ENCODE data around the gene KRTAP19-3.

The KRTAP19-3 gene

DNA sequence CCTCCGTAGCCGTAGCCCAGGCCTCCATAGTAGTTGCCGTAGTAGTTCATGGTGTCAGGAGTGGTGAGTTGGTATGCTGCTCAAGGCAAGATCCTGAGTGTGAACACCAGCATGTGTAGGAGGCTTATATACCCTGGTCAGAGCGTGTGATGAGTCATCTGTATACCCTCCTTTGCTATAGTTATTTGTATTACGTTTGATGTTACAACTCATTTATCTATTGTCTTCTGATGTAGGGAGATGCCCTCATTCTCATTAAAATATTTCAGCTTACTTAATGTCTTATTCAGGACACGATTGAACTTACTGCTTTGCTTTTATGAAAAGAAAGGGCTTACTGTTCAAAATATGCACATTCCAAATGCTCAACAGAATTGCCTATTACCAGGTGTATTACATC is 10.2 kb upstream of the KRTAP19-3 start, which contains the start of gene KRTAP19-5:
Gene KRTAP19-5 (minus strand): TSS at position 101 of the 400 bp plus-strand sequence. CDS start 51 bp downstream, at position 50.
- Histone ChIP-seq H3K4me1 (ENCODE audit: control insufficient read depth, insufficient read depth, low read depth, low read length) (no peaks in the 10 kb centered on the region), H3K18ac (ENCODE audit: low read depth in 1 of 2, low read length in 2 of 2) (no peak within 1 kb of the TSS), H3K9me3 (ENCODE audit: control insufficient read depth, low read length) (peaks cover 2% of the 10 kb centered on the region), H2AFZ (ENCODE audit: low read depth, low read length) (no peak within 1 kb of the TSS), H3K9ac (ENCODE audit: low read length) (no peak within 1 kb of the TSS), H3K79me1 (replicated peaks; ENCODE audit: low read length, poor library complexity, severe bottlenecking) (no peaks in the 10 kb centered on the region), H2AK5ac (ENCODE audit: low read length, severe bottlenecking) (no peak within 1 kb of the TSS), H3K14ac (ENCODE audit: low read length in 2 of 2) (no peak within 1 kb of the TSS), H4K91ac (ENCODE audit: low read length) (no peak within 1 kb of the TSS), H2BK15ac (ENCODE audit: low read depth, poor library complexity, severe bottlenecking) (no peak within 1 kb of the TSS), H3K23ac (ENCODE audit: low read length in 2 of 2) (no peak within 1 kb of the TSS), H3K27me3 (ENCODE audit: control insufficient read depth in 1 of 2, insufficient read depth in 1 of 2, low read length in 2 of 2) (no peaks in the 10 kb centered on the region), H4K8ac (ENCODE audit: low read length) (no peak within 1 kb of the TSS), H3K27ac (ENCODE audit: low read length, poor library complexity, severe bottlenecking) (no peak within 1 kb of the TSS), H3K4me3 (ENCODE audit: insufficient read depth in 1 of 2, low read depth in 1 of 2, low read length in 2 of 2) (no peak within 1 kb of the TSS), H3K36me3 (ENCODE audit: control insufficient read depth in 1 of 2, insufficient read depth in 2 of 2, low read depth in 1 of 2, low read length in 2 of 2) (no peaks in the 10 kb centered on the region), H3K4ac (ENCODE audit: low read depth in 1 of 2, low read length in 2 of 2) (no peak within 1 kb of the TSS), H2BK120ac (ENCODE audit: low read depth, low read length) (no peak within 1 kb of the TSS), H2BK5ac (ENCODE audit: low read depth, low read length, poor library complexity, severe bottlenecking) (no peak within 1 kb of the TSS), H3K4me2 (ENCODE audit: low read length, poor library complexity, severe bottlenecking) (no peak within 1 kb of the TSS), H2BK12ac (ENCODE audit: low read length in 2 of 2) (no peak within 1 kb of the TSS)
- DNase-seq = no peak
- 92% methylated on average over 4 of the region's 6 CpGs for WGBS

DNA sequence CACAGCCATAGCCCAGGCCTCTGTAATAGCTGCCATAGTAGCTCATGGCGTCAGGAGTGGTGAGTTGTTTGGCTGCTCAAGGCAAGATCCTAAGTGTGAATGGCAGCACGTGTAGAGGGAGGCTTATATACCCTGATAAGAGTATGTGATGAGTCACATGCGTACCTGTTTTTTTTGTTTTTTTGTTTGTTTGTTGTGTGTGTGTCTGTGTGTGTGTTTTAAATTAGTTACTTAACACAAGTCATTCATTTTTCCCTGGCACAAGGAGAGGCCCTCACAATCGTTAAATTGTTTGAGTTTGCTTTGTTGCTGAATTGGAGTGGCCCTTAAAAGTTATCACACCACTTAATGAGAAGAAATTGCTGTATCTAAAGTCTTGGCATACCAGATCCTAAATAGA is 5.3 kb upstream of the KRTAP19-3 start, which contains the start of gene KRTAP19-4:
Gene KRTAP19-4 (minus strand): TSS at position 101 of the 400 bp plus-strand sequence. CDS start 55 bp downstream, at position 46.
- Histone ChIP-seq H2BK15ac (ENCODE audit: low read depth, poor library complexity, severe bottlenecking) (no peak within 1 kb of the TSS), H2AFZ (ENCODE audit: low read depth, low read length) (no peak within 1 kb of the TSS), H2BK5ac (ENCODE audit: low read depth, low read length, poor library complexity, severe bottlenecking) (no peak within 1 kb of the TSS), H3K14ac (ENCODE audit: low read length in 2 of 2) (no peak within 1 kb of the TSS), H2BK12ac (ENCODE audit: low read length in 2 of 2) (no peak within 1 kb of the TSS), H3K9me3 (ENCODE audit: control insufficient read depth, low read length) (peaks cover 2% of the 10 kb centered on the region), H3K4me2 (ENCODE audit: low read length, poor library complexity, severe bottlenecking) (no peak within 1 kb of the TSS), H3K27me3 (ENCODE audit: control insufficient read depth in 1 of 2, insufficient read depth in 1 of 2, low read length in 2 of 2) (no peaks in the 10 kb centered on the region), H3K79me1 (replicated peaks; ENCODE audit: low read length, poor library complexity, severe bottlenecking) (no peaks in the 10 kb centered on the region), H3K9ac (ENCODE audit: low read length) (no peak within 1 kb of the TSS), H3K4me1 (ENCODE audit: control insufficient read depth, insufficient read depth, low read depth, low read length) (no peaks in the 10 kb centered on the region), H4K8ac (ENCODE audit: low read length) (no peak within 1 kb of the TSS), H3K36me3 (ENCODE audit: control insufficient read depth in 1 of 2, insufficient read depth in 2 of 2, low read depth in 1 of 2, low read length in 2 of 2) (no peaks in the 10 kb centered on the region), H3K27ac (ENCODE audit: low read length, poor library complexity, severe bottlenecking) (no peak within 1 kb of the TSS), H2AK5ac (ENCODE audit: low read length, severe bottlenecking) (no peak within 1 kb of the TSS), H3K23ac (ENCODE audit: low read length in 2 of 2) (no peak within 1 kb of the TSS), H3K18ac (ENCODE audit: low read depth in 1 of 2, low read length in 2 of 2) (no peak within 1 kb of the TSS), H4K91ac (ENCODE audit: low read length) (no peak within 1 kb of the TSS), H3K4ac (ENCODE audit: low read depth in 1 of 2, low read length in 2 of 2) (no peak within 1 kb of the TSS), H3K4me3 (ENCODE audit: insufficient read depth in 1 of 2, low read depth in 1 of 2, low read length in 2 of 2) (no peak within 1 kb of the TSS), H2BK120ac (ENCODE audit: low read depth, low read length) (no peak within 1 kb of the TSS)
- no peak for DNase-seq
- WGBS = 77% methylated on average over 2 of the region's 4 CpGs

DNA sequence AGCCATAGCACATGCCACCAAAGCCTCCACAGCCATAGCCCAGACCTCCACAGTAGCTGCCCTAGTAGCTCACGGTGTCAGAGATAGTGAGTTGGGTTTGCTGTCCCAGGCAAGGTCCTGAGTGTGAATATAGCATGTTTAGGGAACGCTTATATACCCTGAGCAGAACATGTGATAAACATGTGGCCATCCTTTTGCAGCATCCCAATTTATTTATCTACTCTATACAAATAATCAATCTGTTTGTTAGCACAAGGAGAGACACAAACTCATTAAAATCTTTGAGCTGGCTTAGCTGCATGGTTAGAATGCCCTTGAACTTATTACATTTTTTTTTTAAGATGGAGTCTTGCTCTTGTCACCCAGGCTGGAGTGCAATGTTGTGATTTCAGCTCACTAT is 4.5 kb downstream of the KRTAP19-3 start, which contains the start of gene KRTAP19-2:
Gene KRTAP19-2 (minus strand): TSS at position 101 of the 400 bp plus-strand sequence. CDS start 88 bp downstream, at position 13.
- Histone ChIP-seq H4K8ac (ENCODE audit: low read length) (no peak within 1 kb of the TSS), H2BK12ac (ENCODE audit: low read length in 2 of 2) (no peak within 1 kb of the TSS), H3K23ac (ENCODE audit: low read length in 2 of 2) (no peak within 1 kb of the TSS), H2BK5ac (ENCODE audit: low read depth, low read length, poor library complexity, severe bottlenecking) (no peak within 1 kb of the TSS), H3K4me2 (ENCODE audit: low read length, poor library complexity, severe bottlenecking) (no peak within 1 kb of the TSS), H2AK5ac (ENCODE audit: low read length, severe bottlenecking) (no peak within 1 kb of the TSS), H3K36me3 (ENCODE audit: control insufficient read depth in 1 of 2, insufficient read depth in 2 of 2, low read depth in 1 of 2, low read length in 2 of 2) (no peaks in the 10 kb centered on the region), H2AFZ (ENCODE audit: low read depth, low read length) (no peak within 1 kb of the TSS), H4K91ac (ENCODE audit: low read length) (peak within 1 kb of the TSS; percentile 68), H3K4me1 (ENCODE audit: control insufficient read depth, insufficient read depth, low read depth, low read length) (no peaks in the 10 kb centered on the region), H3K9ac (ENCODE audit: low read length) (no peak within 1 kb of the TSS), H2BK120ac (ENCODE audit: low read depth, low read length) (no peak within 1 kb of the TSS), H3K27me3 (ENCODE audit: control insufficient read depth in 1 of 2, insufficient read depth in 1 of 2, low read length in 2 of 2) (no peaks in the 10 kb centered on the region), H3K9me3 (ENCODE audit: control insufficient read depth, low read length) (peaks cover 13% of the 10 kb centered on the region), H2BK15ac (ENCODE audit: low read depth, poor library complexity, severe bottlenecking) (no peak within 1 kb of the TSS), H3K4ac (ENCODE audit: low read depth in 1 of 2, low read length in 2 of 2) (no peak within 1 kb of the TSS), H3K4me3 (ENCODE audit: insufficient read depth in 1 of 2, low read depth in 1 of 2, low read length in 2 of 2) (no peak within 1 kb of the TSS), H3K14ac (ENCODE audit: low read length in 2 of 2) (no peak within 1 kb of the TSS), H3K79me1 (replicated peaks; ENCODE audit: low read length, poor library complexity, severe bottlenecking) (no peaks in the 10 kb centered on the region), H3K27ac (ENCODE audit: low read length, poor library complexity, severe bottlenecking) (no peak within 1 kb of the TSS), H3K18ac (ENCODE audit: low read depth in 1 of 2, low read length in 2 of 2) (no peak within 1 kb of the TSS)
- 40% methylated on average over 1 of the region's 2 CpGs for WGBS
- DNase-seq = no peak

DNA sequence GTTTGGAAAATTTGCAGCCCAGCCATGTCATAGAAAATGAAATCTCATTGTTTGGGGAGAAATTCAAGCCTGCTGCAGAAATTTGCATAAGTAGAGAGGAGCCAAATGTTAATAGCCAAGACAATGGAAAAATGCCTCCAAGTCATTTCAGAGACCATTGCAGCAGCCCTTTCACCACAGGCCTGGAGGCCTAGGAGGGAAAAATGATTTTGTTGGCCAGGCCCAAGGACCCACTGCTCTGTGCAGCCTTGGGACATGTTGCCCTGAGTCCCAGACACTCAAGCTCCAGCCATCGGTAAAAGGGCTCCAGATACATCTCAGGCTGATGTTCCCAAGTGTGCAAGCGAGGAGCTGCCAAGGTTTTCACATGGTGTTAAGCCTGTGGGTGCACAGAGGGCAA is 5.6 kb downstream of the KRTAP19-3 start:
- Histone ChIP-seq H3K27me3 (ENCODE audit: control insufficient read depth in 1 of 2, insufficient read depth in 1 of 2, low read length in 2 of 2) (no peaks in the 10 kb centered on the region), H2BK15ac (ENCODE audit: low read depth, poor library complexity, severe bottlenecking) (no peak overlapping the region), H2AK5ac (ENCODE audit: low read length, severe bottlenecking) (no peak overlapping the region), H2BK5ac (ENCODE audit: low read depth, low read length, poor library complexity, severe bottlenecking) (no peak overlapping the region), H2BK12ac (ENCODE audit: low read length in 2 of 2) (no peak overlapping the region), H3K27ac (ENCODE audit: low read length, poor library complexity, severe bottlenecking) (no peak overlapping the region), H3K4me2 (ENCODE audit: low read length, poor library complexity, severe bottlenecking) (no peak overlapping the region), H3K23ac (ENCODE audit: low read length in 2 of 2) (no peak overlapping the region), H3K36me3 (ENCODE audit: control insufficient read depth in 1 of 2, insufficient read depth in 2 of 2, low read depth in 1 of 2, low read length in 2 of 2) (no peaks in the 10 kb centered on the region), H2BK120ac (ENCODE audit: low read depth, low read length) (no peak overlapping the region), H3K4me1 (ENCODE audit: control insufficient read depth, insufficient read depth, low read depth, low read length) (no peaks in the 10 kb centered on the region), H3K4ac (ENCODE audit: low read depth in 1 of 2, low read length in 2 of 2) (no peak overlapping the region), H3K9ac (ENCODE audit: low read length) (no peak overlapping the region), H3K9me3 (ENCODE audit: control insufficient read depth, low read length) (peaks cover 13% of the 10 kb centered on the region), H3K14ac (ENCODE audit: low read length in 2 of 2) (no peak overlapping the region), H4K91ac (ENCODE audit: low read length) (no peak overlapping the region), H4K8ac (ENCODE audit: low read length) (no peak overlapping the region), H2AFZ (ENCODE audit: low read depth, low read length) (no peak overlapping the region), H3K4me3 (ENCODE audit: insufficient read depth in 1 of 2, low read depth in 1 of 2, low read length in 2 of 2) (no peak overlapping the region), H3K79me1 (replicated peaks; ENCODE audit: low read length, poor library complexity, severe bottlenecking) (no peaks in the 10 kb centered on the region), H3K18ac (ENCODE audit: low read depth in 1 of 2, low read length in 2 of 2) (no peak overlapping the region)
- no peak for DNase-seq
- WGBS = 38% methylated on average over 2 of the region's 2 CpGs
